Fibroblast of lung (primary cell): Measurements from ENCODE around the gene RIPK3. TPM values are rescaled to one million over a fixed set of nuclear protein-coding genes. Genes with fewer than 3 reads are reported as not detected.

ENCODE experiments used
- DNase-seq, 2 donors: peaks; one replicate each; pipeline versions ENCODE4 v3.0.0 to v3.0.0-alpha.2; 2010; ENCODE audit warnings: low read depth in 2 of 2
- H2AFZ ChIP-seq: 2 replicates; pipeline ENCODE4 v1.5.1; 2012; ENCODE audit warnings: low read length, control low read depth, inconsistent platforms
- H3K27ac ChIP-seq: 2 replicates; pipeline ENCODE4 v1.5.1; 2011; ENCODE audit warnings: low read length, control low read depth; ENCODE audit not compliant: insufficient read depth
- H3K27me3 ChIP-seq: 2 replicates; pipeline ENCODE4 v1.5.1; 2011; ENCODE audit warnings: mild to moderate bottlenecking, low read length; ENCODE audit not compliant: control insufficient read depth, insufficient read depth
- H3K36me3 ChIP-seq: 2 replicates; pipeline ENCODE4 v1.5.1; 2011; ENCODE audit warnings: low read length; ENCODE audit not compliant: control insufficient read depth, insufficient read depth
- H3K4me1 ChIP-seq: 2 replicates; pipeline ENCODE4 v1.5.1; 2011; ENCODE audit warnings: low read length; ENCODE audit not compliant: control insufficient read depth, insufficient read depth; ENCODE audit errors: extremely low read depth
- H3K4me2 ChIP-seq: 2 replicates; pipeline ENCODE4 v1.5.1; 2011; ENCODE audit warnings: low read length, control low read depth; ENCODE audit not compliant: insufficient read depth; ENCODE audit errors: extremely low read depth
- H3K4me3 ChIP-seq, 4 experiments: fragments of 200-600 bp in 1 of 4; sonication (generic) in 1 of 4; replicated peaks in 1 of 4; 2 replicates each; pipeline ENCODE4 v1.5.1; 2011 to 2016; ENCODE audit warnings: low read length in 4 of 4, low read depth in 3 of 4, mild to moderate bottlenecking in 3 of 4, control low read depth in 2 of 4, inconsistent platforms in 1 of 4, mixed read lengths in 1 of 4; ENCODE audit not compliant: insufficient read depth in 1 of 4; ENCODE audit errors: control extremely low read depth in 1 of 4
- H3K79me2 ChIP-seq: 2 replicates; pipeline ENCODE4 v1.5.1; 2012; ENCODE audit warnings: mild to moderate bottlenecking, low read length, inconsistent platforms; ENCODE audit not compliant: control insufficient read depth, insufficient read depth
- H3K9ac ChIP-seq: 2 replicates; pipeline ENCODE4 v1.5.1; 2011; ENCODE audit warnings: mild to moderate bottlenecking, low read length, control low read depth; ENCODE audit not compliant: insufficient read depth
- H3K9me3 ChIP-seq: 2 replicates; pipeline ENCODE4 v1.5.1; 2012; ENCODE audit warnings: low read depth, low read length; ENCODE audit not compliant: control insufficient read depth, insufficient read depth
- H4K20me1 ChIP-seq: 2 replicates; pipeline ENCODE4 v1.5.1; 2011; ENCODE audit warnings: low read length; ENCODE audit not compliant: control insufficient read depth, insufficient read depth; ENCODE audit errors: extremely low read depth
- EZH2 ChIP-seq: IDR thresholded peaks from 2 replicates; pipeline ENCODE4 v1.5.1; 2012; ENCODE audit warnings: low read length, control low read depth, mild to moderate bottlenecking; ENCODE audit errors: missing control alignments
- polyA plus RNA-seq, 2 donors: library from polyadenylated mRNA; depleted of rRNA in 1 of 2; stranded (reverse) in 1 of 2; unstranded in 1 of 2; fragments of >200 nt; gene quantifications; 2 replicates each; pipeline ENCODE4 v1.2.1, GENCODE V29; 2011 to 2012; ENCODE audit warnings: missing spikeins in 1 of 2
- total RNA-seq: library from RNA; depleted of rRNA; stranded (reverse); fragments of >200 nt; gene quantifications from 2 replicates; pipeline ENCODE4 v1.2.1, GENCODE V29; 2014
- TF ChIP-seq, protein P1 (sequence below), 2 donors: IDR thresholded peaks in 1 of 2; conservative IDR thresholded peaks in 1 of 2; 1 replicate in 1 of 2; 2 replicates in 1 of 2; pipeline ENCODE4 v1.5.1; 2011 to 2012; ENCODE audit warnings: low read length in 2 of 2, control low read depth in 1 of 2, inconsistent platforms in 1 of 2, low read depth in 1 of 2, mild to moderate bottlenecking in 1 of 2

The RIPK3 gene
- total and polyA plus RNA-seq, 2 donors (not counting 1 experiment from before 2014, with no cell fraction given), result 0.20 to 0.33 TPM

DNA sequence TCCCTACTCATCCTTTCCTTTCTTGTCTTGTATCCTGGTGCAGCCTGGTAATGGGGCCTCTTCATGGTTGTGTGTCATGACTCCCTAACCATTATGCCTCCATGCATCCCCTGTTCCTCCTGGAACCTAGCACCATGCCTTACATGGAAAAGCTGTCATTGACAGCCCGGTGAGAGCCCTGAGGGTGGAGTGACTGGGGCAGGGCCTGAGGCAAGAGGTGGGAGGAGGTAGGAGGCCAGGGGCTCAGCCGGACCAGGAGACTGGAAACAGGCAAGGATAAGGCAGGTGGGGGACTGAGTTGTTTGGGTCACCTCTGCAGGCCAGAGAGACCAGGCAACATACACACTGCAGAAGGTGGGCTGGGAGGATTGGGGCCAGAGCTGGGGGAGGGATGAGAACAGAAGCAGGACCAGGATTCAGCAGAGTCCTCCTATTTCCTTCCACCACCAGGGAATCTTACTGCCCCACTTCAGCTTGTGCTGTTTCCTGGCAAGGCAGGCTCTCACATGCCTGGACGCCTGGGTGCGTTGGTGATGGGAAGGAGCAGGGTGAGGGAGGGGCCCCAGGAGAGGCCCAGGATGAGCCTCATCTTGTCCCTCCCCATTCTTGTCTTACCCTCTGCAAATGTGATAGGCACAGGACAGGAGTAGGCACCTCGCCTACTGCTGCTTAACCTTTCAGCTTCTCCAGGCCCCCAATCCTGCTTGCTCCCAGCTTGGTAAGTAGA is 30.1 kb downstream of the RIPK3 start, which contains the start of gene LTB4R2:
Gene LTB4R2 (plus strand): TSS at position 603 of the 727 bp plus-strand sequence. CDS start 525 bp downstream, outside the sequence.
- Histone ChIP-seq H3K4me1 (peaks cover 12% of the 10 kb centered on the region), H3K4me2 (peak within 1 kb of the TSS; percentile 51), H3K79me2 (no peaks in the 10 kb centered on the region), H3K36me3 (peaks cover 4% of the 10 kb centered on the region), H3K9me3 (no peaks in the 10 kb centered on the region), H2AFZ (no peak within 1 kb of the TSS), H3K27ac (peak within 1 kb of the TSS; percentile 10), H3K27me3 (no peaks in the 10 kb centered on the region), H4K20me1 (no peaks in the 10 kb centered on the region), H3K9ac (no peak within 1 kb of the TSS), H3K4me3 (peak within 1 kb of the TSS in 1 of 4 experiments; percentile 42)
- TF ChIP-seq, protein P1, sequence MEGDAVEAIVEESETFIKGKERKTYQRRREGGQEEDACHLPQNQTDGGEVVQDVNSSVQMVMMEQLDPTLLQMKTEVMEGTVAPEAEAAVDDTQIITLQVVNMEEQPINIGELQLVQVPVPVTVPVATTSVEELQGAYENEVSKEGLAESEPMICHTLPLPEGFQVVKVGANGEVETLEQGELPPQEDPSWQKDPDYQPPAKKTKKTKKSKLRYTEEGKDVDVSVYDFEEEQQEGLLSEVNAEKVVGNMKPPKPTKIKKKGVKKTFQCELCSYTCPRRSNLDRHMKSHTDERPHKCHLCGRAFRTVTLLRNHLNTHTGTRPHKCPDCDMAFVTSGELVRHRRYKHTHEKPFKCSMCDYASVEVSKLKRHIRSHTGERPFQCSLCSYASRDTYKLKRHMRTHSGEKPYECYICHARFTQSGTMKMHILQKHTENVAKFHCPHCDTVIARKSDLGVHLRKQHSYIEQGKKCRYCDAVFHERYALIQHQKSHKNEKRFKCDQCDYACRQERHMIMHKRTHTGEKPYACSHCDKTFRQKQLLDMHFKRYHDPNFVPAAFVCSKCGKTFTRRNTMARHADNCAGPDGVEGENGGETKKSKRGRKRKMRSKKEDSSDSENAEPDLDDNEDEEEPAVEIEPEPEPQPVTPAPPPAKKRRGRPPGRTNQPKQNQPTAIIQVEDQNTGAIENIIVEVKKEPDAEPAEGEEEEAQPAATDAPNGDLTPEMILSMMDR (conservative IDR thresholded peaks at IDR 0.05 in 1 of 2, IDR thresholded peaks at IDR 0.05 in 1 of 2; ENCODE audit: low read depth in 1 of 2, low read length in 2 of 2), result no peak
- TF ChIP-seq EZH2, result no peak
- no peak for DNase-seq

DNA sequence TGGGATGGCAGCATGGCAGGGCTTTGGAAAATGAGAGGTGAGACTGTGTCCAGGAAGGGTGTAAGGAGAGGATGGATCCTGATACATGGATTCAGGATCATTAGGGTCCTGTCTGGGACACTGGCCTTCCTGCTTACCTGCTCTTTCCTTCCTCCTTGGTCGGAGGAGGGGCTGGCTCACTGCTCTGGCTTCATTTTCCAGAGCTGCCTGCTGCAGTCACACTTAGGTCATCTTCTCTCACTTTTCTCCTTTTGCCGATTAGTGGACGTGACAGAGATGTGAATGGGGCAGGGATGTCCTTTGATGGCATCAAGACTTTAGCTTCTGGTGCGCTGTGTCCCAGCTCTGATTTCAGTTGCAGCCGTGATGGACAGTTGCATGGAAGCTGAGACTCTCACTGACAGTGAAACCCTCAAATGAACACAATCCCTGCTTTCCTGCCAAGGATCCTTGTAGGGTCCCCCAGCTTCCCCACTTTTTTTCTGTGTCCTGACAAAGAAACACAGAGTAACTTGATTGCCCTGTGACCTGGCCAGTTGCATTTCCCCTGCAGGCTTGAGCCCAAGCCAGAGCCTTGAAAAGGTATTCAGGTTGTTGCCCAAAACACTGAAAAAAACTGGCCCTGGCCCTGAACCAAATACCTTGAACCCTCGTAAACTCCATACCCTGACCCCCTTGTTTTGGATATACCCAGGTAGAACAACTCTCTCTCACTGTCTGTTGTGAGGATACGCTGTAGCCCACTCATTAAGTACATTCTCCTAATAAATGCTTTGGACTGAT is 31.3 kb downstream of the RIPK3 start:
- DNase-seq, result no peak
- Histone ChIP-seq H3K27ac (no peak overlapping the region), H3K79me2 (no peaks in the 10 kb centered on the region), H2AFZ (no peak overlapping the region), H3K9ac (no peak overlapping the region), H3K4me1 (peaks cover 12% of the 10 kb centered on the region), H3K9me3 (no peaks in the 10 kb centered on the region), H3K4me2 (no peak overlapping the region), H3K36me3 (peaks cover 11% of the 10 kb centered on the region), H4K20me1 (no peaks in the 10 kb centered on the region), H3K4me3 (no peak overlapping the region), H3K27me3 (no peaks in the 10 kb centered on the region)
- TF ChIP-seq, protein P1 (conservative IDR thresholded peaks at IDR 0.05 in 1 of 2, IDR thresholded peaks at IDR 0.05 in 1 of 2; ENCODE audit: low read depth in 1 of 2, low read length in 2 of 2), result no peak
- TF ChIP-seq EZH2, result no peak
